T-cell (primary cell): ENCODE results near the gene AIFM1. TPM values are rescaled to one million over a fixed set of nuclear protein-coding genes. Genes with fewer than 3 reads are reported as not detected.

ENCODE experiments used
- ATAC-seq, 4 experiments: fragments of 200-7000 bp in 3 of 4; fragments of 150-1000 bp in 1 of 4; cut with Tn5 transposase; replicated peaks in 1 of 4; 1 replicate in 3 of 4; 2 replicates in 1 of 4; pipeline ENCODE4 v1.10.0; 2021; ENCODE audit warnings: moderate library complexity in 3 of 4, mild to moderate bottlenecking in 2 of 4, moderate number of reproducible peaks in 1 of 4
- CTCF ChIA-PET, 2 donors: fragments of 300-600 bp; sonication (Branson Sonifier 250); formaldehyde crosslinking; loops; one replicate each; lab custom pipeline; 2022; ENCODE audit warnings: antibody characterized with exemption in 2 of 2; lab: Charles Lee
- POLR2A ChIA-PET, 2 donors: fragments of 300-600 bp; sonication (Branson Sonifier 250); formaldehyde crosslinking; loops; one replicate each; lab custom pipeline; 2022; ENCODE audit warnings: antibody characterized with exemption in 2 of 2; lab: Charles Lee
- DNase-seq, 35 experiments: peaks; one replicate each; pipeline versions ENCODE4 v3.0.0 to v3.0.0-alpha.2; 2013 to 2023
- H3K27ac ChIP-seq: one replicate; pipeline ENCODE4 v1.5.1; 2013; ENCODE audit warnings: low read length
- H3K27me3 ChIP-seq, 2 experiments: replicated peaks in 1 of 2; 1 replicate in 1 of 2; 2 replicates in 1 of 2; pipeline versions ENCODE4 v1.6.1 to v1.7.0; 2013; ENCODE audit warnings: low read length in 1 of 2, mixed read lengths in 1 of 2; ENCODE audit not compliant: control insufficient read depth in 2 of 2, insufficient read depth in 2 of 2; ENCODE audit errors: extremely low read depth in 1 of 2
- H3K36me3 ChIP-seq, 2 donors: 1 replicate in 1 of 2; 2 replicates in 1 of 2; pipeline versions ENCODE4 v1.6.1 to v1.7.0; 2013; ENCODE audit warnings: low read length in 1 of 2; ENCODE audit not compliant: control insufficient read depth in 2 of 2, insufficient read depth in 1 of 2; ENCODE audit errors: extremely low read depth in 1 of 2
- H3K4me1 ChIP-seq, 2 experiments: 1 replicate in 1 of 2; 2 replicates in 1 of 2; pipeline versions ENCODE4 v1.6.1 to v1.7.0; 2013; ENCODE audit warnings: low read length in 2 of 2, mixed read lengths in 1 of 2; ENCODE audit not compliant: insufficient read depth in 2 of 2, control insufficient read depth in 1 of 2; ENCODE audit errors: extremely low read depth in 1 of 2
- H3K4me3 ChIP-seq, 2 donors: 1 replicate in 1 of 2; 2 replicates in 1 of 2; pipeline versions ENCODE4 v1.5.1 to v1.7.0; 2013; ENCODE audit warnings: mild to moderate bottlenecking in 2 of 2, low read length in 1 of 2, moderate library complexity in 1 of 2; ENCODE audit not compliant: control insufficient read depth in 1 of 2; ENCODE audit errors: extremely low read depth in 1 of 2
- H3K9me3 ChIP-seq: 2 replicates; pipeline ENCODE4 v1.7.0; 2013
- H3K27ac Mint-ChIP-seq, 2 donors: one replicate each; pipeline ENCODE4 v1.8.0; 2020 to 2021; ENCODE audit warnings: mild to moderate bottlenecking in 2 of 2, mixed read lengths in 2 of 2
- H3K27me3 Mint-ChIP-seq, 2 donors: one replicate each; pipeline ENCODE4 v1.8.0; 2021 to 2022; ENCODE audit warnings: mixed read lengths in 2 of 2
- H3K36me3 Mint-ChIP-seq: one replicate; pipeline ENCODE4 v1.8.0; 2021; ENCODE audit warnings: mixed read lengths
- H3K4me1 Mint-ChIP-seq, 3 donors: one replicate each; pipeline ENCODE4 v1.8.0; 2020 to 2022; ENCODE audit warnings: mixed read lengths in 3 of 3, mild to moderate bottlenecking in 1 of 3
- H3K4me3 Mint-ChIP-seq, 3 donors: one replicate each; pipeline ENCODE4 v1.8.0; 2020 to 2022; ENCODE audit warnings: mild to moderate bottlenecking in 3 of 3, mixed read lengths in 3 of 3, moderate library complexity in 3 of 3
- H3K9me3 Mint-ChIP-seq, 3 donors: one replicate each; pipeline ENCODE4 v1.8.0; 2020 to 2022; ENCODE audit warnings: mixed read lengths in 3 of 3
- WGBS: methylation state at CpG from one replicate; pipeline ENCODE4 v1.1.5; 2013; ENCODE audit warnings: missing lambda C conversion rate; ENCODE audit not compliant: insufficient coverage; 5-methylcytosine and 5-hydroxymethylcytosine counted together
- total RNA-seq, 35 experiments: library from RNA in 6 of 35; stranded (reverse) in 6 of 35; fragments of 120-200 nt in 1 of 35; gene quantifications; one replicate each; pipeline versions ENCODE4 v1.2.1 to v1.2.4 and lab custom pipeline; 2013 to 2026

Gene AIFM1
- total RNA-seq (10 to 100 TPM; 11.2 to 25.0 (median 23.6) TPM), total RNA-seq (lab: John Stamatoyannopoulos, UW) (11.9 to 71.7 (median 27.9) reads per million in 29 experiments)
- total RNA-seq (2013): 20.7 TPM

- Histone ChIP-seq H3K4me3 (peak within 1 kb of the TSS; percentile 54 to 73), H3K27ac (peak within 1 kb of the TSS; percentile 75), H3K4me1 (peaks cover 8 to 19% of the 10 kb centered on the region in 2 experiments), H3K9me3 (no peaks in the 10 kb centered on the region), H3K27me3 (no peaks in the 10 kb centered on the region), H3K36me3 (no peaks in the 10 kb centered on the region)
- Mint-ChIP-seq H3K4me1 (peaks cover 34 to 45% (median 40%) of the 10 kb centered on the region in 3 donors), H3K4me3 (peak within 1 kb of the TSS; percentile 88 to 94 (median 94)), H3K36me3 (no peaks in the 10 kb centered on the region), H3K27me3 (peaks cover 0 to 4% of the 10 kb centered on the region in 2 donors), H3K27ac (peak within 1 kb of the TSS; percentile 91 to 93), H3K9me3 (no peaks in the 10 kb centered on the region)
- under 1% methylated on average over 33 of the region's 50 CpGs for WGBS
- CTCF ChIA-PET: interaction anchor here in 1 of 2 donors (0.6 kb wide), 1 partner anchor 185 kb away, joined by 3 read pairs; no protein-coding TSS in a partner anchor
- peak; percentile 69 to 92 (median 82) for DNase-seq
- POLR2A ChIA-PET: no interaction called here
- peak; percentile 90 to 92 (median 92) for ATAC-seq
Measured at GRCh38 chrX:130165703-130166502, at the start of gene AIFM1. TSS of gene AIFM1 (minus strand) at chrX:130165841. CDS start at chrX:130165656, 185 bp downstream.

GRCh38 chrX:130213376-130213775, 47.7 kb upstream of the AIFM1 start:
- Mint-ChIP-seq H3K4me3 (peak overlapping the region in 1 of 3 donors; percentile 37), H3K36me3 (peaks cover 32% of the 10 kb centered on the region), H3K9me3 (no peaks in the 10 kb centered on the region), H3K27ac (no peak overlapping the region), H3K27me3 (peaks cover 0 to 5% of the 10 kb centered on the region in 2 donors), H3K4me1 (peaks cover 0 to 10% (median 0%) of the 10 kb centered on the region in 3 donors)
- Histone ChIP-seq H3K4me1 (no peaks in the 10 kb centered on the region), H3K4me3 (no peak overlapping the region), H3K27ac (no peak overlapping the region), H3K27me3 (no peaks in the 10 kb centered on the region), H3K36me3 (peaks cover 0 to 8% of the 10 kb centered on the region in 2 donors), H3K9me3 (no peaks in the 10 kb centered on the region)
- WGBS: no CpG with 5 or more reads among the region's 2 CpGs
- DNase-seq (no peak), ATAC-seq (no peak)
- ChIA-PET CTCF (no interaction called here), POLR2A (no interaction called here)

- no CpG with 5 or more reads among the region's 1 CpG for WGBS
- H3K36me3 ChIP-seq: peaks cover 0 to 8% of the 10 kb centered on the region in 2 donors
- no peaks in the 10 kb centered on the region for H3K27me3 ChIP-seq
Measured at GRCh38 chrX:130212371-130212770, 46.7 kb upstream of the AIFM1 start.

GRCh38 chrX:130211415-130212186, 46.0 kb upstream of the AIFM1 start:
- Histone ChIP-seq H3K4me3 (no peak overlapping the region), H3K9me3 (no peaks in the 10 kb centered on the region), H3K27ac (no peak overlapping the region), H3K27me3 (no peaks in the 10 kb centered on the region), H3K4me1 (no peaks in the 10 kb centered on the region), H3K36me3 (peaks cover 0 to 8% of the 10 kb centered on the region in 2 donors)
- peaks cover 27% of the 10 kb centered on the region for H3K36me3 Mint-ChIP-seq
- no peaks in the 10 kb centered on the region for H3K9me3 Mint-ChIP-seq
- ChIA-PET CTCF (no interaction called here), POLR2A (no interaction called here)
- ATAC-seq (no peak), DNase-seq (no peak)
- H3K27ac Mint-ChIP-seq: no peak overlapping the region
- peaks cover 0 to 10% (median 0%) of the 10 kb centered on the region in 3 donors for H3K4me1 Mint-ChIP-seq
- WGBS: 75% methylated on average over 2 of the region's 4 CpGs
- H3K27me3 Mint-ChIP-seq: peaks cover 0 to 5% of the 10 kb centered on the region in 2 donors
- H3K4me3 Mint-ChIP-seq: no peak overlapping the region

More at GRCh38 chrX:130212371-130212770, 46.7 kb upstream of the AIFM1 start:
- ATAC-seq (no peak), DNase-seq (no peak)
- H3K9me3 Mint-ChIP-seq: no peaks in the 10 kb centered on the region
- no peaks in the 10 kb centered on the region for H3K4me1 ChIP-seq
- H3K27me3 Mint-ChIP-seq: peaks cover 0 to 5% of the 10 kb centered on the region in 2 donors
- CTCF ChIA-PET: no interaction called here
- no peak overlapping the region for H3K4me3 ChIP-seq
- no peak overlapping the region for H3K4me3 Mint-ChIP-seq
- peaks cover 32% of the 10 kb centered on the region for H3K36me3 Mint-ChIP-seq
- H3K27ac ChIP-seq: no peak overlapping the region
- peaks cover 0 to 10% (median 0%) of the 10 kb centered on the region in 3 donors for H3K4me1 Mint-ChIP-seq
- H3K9me3 ChIP-seq: no peaks in the 10 kb centered on the region
- POLR2A ChIA-PET: no interaction called here
- H3K27ac Mint-ChIP-seq: no peak overlapping the region

- Histone ChIP-seq H3K9me3 (no peaks in the 10 kb centered on the region), H3K4me1 (no peaks in the 10 kb centered on the region), H3K36me3 (no peaks in the 10 kb centered on the region), H3K27ac (no peak overlapping the region), H3K4me3 (no peak overlapping the region), H3K27me3 (no peaks in the 10 kb centered on the region)
- WGBS: 100% methylated on average over 1 of the region's 1 CpG
- Mint-ChIP-seq H3K27me3 (peaks cover 0 to 8% of the 10 kb centered on the region in 2 donors), H3K9me3 (no peaks in the 10 kb centered on the region), H3K36me3 (peaks cover 10% of the 10 kb centered on the region), H3K27ac (no peak overlapping the region), H3K4me1 (no peaks in the 10 kb centered on the region), H3K4me3 (no peak overlapping the region)
- ChIA-PET POLR2A (no interaction called here), CTCF (interaction anchor here in 1 of 2 donors (0.6 to 0.7 kb wide), 3 partner anchors 18 to 181 kb away, joined by 3 to 4 read pairs (median 3); no protein-coding TSS in a partner anchor)
- ATAC-seq: no peak
- DNase-seq: no peak
Measured at GRCh38 chrX:130204647-130205046, 39.0 kb upstream of the AIFM1 start.

- H3K27ac Mint-ChIP-seq: no peak overlapping the region
- H3K4me3 Mint-ChIP-seq: no peak overlapping the region
- CTCF ChIA-PET: interaction anchor here in 1 of 2 donors (0.6 kb wide), 1 partner anchor 156 kb away, joined by 5 read pairs; no protein-coding TSS in a partner anchor
- no peaks in the 10 kb centered on the region for H3K9me3 Mint-ChIP-seq
- DNase-seq (no peak), ATAC-seq (no peak)
- H3K36me3 Mint-ChIP-seq: no peaks in the 10 kb centered on the region
- Histone ChIP-seq H3K4me1 (no peaks in the 10 kb centered on the region), H3K27ac (no peak overlapping the region), H3K4me3 (no peak overlapping the region), H3K27me3 (no peaks in the 10 kb centered on the region), H3K9me3 (no peaks in the 10 kb centered on the region), H3K36me3 (no peaks in the 10 kb centered on the region)
- H3K27me3 Mint-ChIP-seq: peaks cover 0 to 5% of the 10 kb centered on the region in 2 donors
- POLR2A ChIA-PET: no interaction called here
- peaks cover 0 to under 1% (median 0%) of the 10 kb centered on the region in 3 donors for H3K4me1 Mint-ChIP-seq
- WGBS: no CpG with 5 or more reads among the region's 5 CpGs
Measured at GRCh38 chrX:130197464-130197863, 31.8 kb upstream of the AIFM1 start.
